NCI-H128 (cell line): ENCODE results near the gene ABCB9.
"Not testable (repeated sequence)": the region's sequence is repeated elsewhere in the genome, so short reads cannot be mapped to it uniquely, and the experiment has no call there.

Experiments used
- DNase-seq: peaks from one replicate; lab custom pipeline; 2025; ENCODE audit not compliant: unreplicated experiment; lab: John Stamatoyannopoulos, UW

ABCB9 gene

GRCh38 chr12:122903693-122904034 lies 62.6 kb downstream of the ABCB9 start:
- DNase-seq = no peak

- DNase-seq = no peak
Measured at GRCh38 chr12:122902854-122903692, 63.2 kb downstream of the ABCB9 start.

DNA sequence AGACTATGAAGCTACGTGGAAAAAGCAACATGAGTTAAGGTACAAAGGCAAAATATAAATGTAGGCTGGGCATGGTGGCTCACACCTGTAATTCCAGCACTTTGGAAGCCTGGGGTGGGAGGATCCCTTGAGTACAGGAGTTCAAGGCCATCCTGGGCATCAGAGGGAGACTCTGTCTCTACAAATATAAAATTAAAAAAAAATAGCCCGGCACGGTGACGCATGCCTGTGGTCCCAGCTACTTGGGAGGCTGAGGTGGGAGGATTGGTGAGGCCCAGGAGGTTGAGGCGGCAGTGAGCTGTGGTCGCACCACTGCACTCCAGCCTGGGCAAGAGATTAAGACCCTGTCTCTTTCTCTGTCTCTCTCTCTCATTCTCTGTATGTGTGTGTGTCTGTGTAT lies 66.4 kb downstream of the ABCB9 start:
- DNase-seq = no peak

DNA sequence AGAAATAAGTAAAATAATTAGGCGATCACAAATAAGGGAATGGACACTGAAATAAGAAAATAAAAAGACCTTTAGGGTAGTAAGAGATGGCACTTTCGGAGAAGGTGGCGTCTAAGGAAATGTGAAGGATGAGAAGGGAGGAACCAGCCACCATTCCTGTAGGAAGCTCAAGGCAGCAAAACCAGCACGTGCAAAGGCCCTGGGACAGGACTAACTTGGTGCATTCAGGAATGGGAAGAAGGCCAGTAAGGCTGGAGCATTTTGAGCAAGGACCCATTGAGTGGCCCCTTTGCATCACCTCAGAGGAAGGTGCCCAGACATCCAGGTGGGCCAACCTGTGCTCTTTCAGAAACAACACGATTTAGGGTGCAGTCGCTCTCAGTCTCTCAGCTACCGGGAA lies 69.6 kb downstream of the ABCB9 start:
- DNase-seq = no peak

GRCh38 chr12:122895704-122896636 lies 70.3 kb downstream of the ABCB9 start, which contains the start of gene VPS37B:
Gene VPS37B, minus strand, starts transcription at chr12:122896124. Its CDS starts 62 bp downstream, at chr12:122896062.
- DNase-seq = peak; percentile 30

DNA sequence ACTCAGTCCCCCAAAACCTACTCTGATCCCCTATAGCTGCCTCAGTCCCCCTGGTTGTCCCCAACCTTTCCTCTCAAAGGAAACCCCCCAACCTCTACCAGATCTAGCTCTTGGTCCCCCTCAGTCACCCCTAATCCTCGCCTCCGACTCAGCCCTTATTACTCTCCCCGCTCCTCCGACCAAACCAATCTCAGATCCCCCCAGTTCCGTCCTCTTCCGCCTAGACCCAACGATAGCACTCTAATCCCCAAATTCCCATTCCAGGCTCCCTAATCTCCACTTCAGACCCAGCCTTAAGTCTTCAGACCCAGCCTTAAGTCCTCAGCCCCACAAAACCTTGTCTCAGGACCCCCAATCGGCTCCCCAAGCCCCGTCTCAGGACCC lies 71.0 kb downstream of the ABCB9 start:
- DNase-seq = no peak

DNA sequence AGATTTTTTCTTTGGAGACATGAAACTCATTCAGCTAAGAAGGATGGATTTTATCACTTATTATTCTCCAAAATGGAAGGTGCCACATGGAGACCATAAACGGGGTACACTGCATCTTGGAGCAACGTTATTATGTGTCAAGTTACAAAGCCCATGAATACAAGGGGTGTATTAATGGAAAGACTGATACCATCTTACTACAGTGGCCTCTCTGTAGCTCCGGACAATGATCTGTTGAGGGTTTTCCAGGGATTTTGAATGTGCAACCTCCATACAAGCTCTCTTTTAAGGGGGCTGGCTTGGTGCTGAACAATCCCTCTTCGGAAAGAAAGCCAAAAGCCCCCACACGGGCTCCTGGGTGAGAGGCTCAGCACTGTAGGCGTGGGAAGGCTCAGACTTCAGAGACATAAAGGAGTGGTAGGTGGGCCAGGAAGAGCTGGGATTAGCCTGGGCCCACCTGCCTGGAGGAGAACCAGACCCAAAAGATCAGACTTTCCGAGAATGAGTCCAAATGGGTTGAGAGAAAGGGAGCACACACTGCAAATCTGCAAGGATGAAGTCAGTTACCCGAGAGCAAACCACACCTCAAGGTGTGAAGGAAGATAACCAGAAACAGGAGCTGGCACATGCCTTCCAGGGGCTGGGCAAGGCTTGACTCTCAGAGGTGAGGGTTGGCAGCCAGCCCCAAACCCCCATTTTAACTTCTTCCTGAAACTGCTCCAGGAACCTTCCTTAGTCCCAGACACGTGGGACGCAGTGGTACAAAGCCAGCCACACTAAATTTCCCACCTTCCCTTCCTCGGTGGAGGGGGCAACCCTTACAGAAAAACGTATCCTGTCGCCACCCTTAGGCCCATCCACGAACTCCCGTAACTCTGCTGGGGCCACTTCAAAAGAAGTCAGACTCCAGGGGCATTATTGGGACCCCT lies 71.8 kb downstream of the ABCB9 start:
- DNase-seq = no peak

- DNase-seq = no peak
Measured at GRCh38 chr12:122893208-122894153, 72.8 kb downstream of the ABCB9 start.

GRCh38 chr12:122892724-122893123 lies 73.5 kb downstream of the ABCB9 start:
- DNase-seq = not testable (repeated sequence)

GRCh38 chr12:122891661-122892525 lies 74.4 kb downstream of the ABCB9 start:
- no peak for DNase-seq

DNA sequence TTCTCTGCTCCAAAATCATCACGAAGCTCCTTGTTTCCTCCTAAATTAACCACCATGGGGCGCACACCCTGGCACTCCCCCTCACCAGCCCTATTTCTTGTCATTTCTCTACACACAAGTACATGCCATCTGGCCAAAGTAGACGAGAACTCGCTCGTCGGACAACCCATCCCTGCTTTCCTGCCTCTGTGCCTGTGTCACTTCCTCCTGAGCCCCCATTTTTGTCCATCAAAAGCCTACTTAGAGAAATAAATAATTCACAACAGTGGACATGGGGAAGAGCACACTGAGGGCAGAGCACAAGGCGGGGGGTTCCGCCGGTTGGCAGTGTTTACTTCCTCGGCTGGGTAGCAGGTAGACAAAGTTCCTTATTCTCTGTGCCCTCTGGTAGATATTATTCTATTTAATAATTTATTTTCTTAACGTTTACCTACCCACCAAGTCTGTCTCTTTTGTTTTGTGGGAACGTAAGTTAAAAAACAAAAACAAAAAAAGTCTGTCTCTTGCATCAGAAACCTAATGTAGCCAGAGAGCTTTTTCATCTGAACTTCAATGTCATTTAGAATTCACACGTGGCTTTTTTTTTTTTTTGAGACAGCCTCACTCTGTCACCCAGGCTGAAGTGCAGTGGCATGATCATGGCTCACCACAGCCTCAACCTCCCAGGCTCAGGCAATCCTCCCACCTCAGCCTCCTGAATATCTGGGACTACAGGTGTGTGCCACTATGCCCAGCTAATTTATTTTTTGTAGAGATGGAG lies 76.3 kb downstream of the ABCB9 start:
- no peak for DNase-seq

- DNase-seq = no peak
Measured at GRCh38 chr12:122888232-122888752, 78.0 kb downstream of the ABCB9 start.

DNA sequence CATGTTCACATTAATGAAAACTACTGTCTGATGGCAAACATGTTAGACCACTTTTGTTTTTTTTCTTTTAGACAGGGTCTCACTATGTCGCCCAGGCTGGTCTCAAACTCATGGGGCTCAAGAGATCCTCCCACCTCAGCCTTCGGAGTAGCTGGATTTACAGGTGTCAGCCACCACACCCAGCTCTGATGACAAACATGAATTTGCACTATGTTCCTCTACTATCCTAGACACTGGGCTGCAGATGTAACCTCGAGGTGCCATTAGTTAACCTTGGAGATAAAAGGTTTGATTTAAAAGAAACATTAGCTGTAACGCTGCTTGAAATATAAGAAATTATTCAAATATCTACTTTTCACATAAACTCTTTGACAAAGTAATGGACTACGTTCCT lies 78.4 kb downstream of the ABCB9 start:
- DNase-seq = no peak

GRCh38 chr12:122886851-122887818 lies 79.1 kb downstream of the ABCB9 start:
- no peak for DNase-seq

DNA sequence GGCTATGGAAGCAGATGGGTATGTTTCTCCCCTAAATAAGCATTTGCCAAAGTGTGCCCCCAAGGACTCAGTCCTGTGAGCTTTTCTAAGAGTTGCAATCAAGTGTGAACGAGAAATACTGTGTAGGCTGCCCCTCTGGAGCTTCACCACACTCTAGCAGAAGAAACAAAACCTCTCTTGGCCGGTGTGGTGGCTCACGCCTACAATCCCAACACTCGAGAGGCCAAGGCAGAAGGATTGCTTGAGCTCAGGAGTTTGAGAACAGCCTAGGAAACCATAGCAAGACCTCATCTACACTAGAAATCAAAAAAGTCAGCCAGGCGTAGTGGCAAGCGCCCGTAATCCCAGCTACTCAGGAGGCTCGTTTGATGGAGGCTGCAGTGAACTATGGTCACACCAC lies 80.1 kb downstream of the ABCB9 start:
- no peak for DNase-seq

DNA sequence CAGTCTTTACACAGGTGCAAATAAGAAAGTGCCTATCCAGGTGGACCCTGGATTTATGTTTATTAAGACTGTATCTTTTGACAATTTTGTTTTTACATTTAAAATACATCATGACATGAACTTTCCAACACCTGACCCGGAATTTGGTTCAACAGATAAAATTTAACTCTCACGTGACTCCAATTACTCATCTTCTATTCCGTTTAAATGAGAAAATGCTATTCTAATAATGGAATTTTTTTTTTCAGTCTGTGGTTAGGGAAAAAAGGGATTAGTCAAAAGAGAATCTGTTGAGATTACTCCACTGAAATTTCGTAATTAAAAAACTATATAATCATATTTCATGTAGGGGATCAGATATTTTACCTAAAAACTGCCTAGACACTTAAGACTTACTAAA lies 81.4 kb downstream of the ABCB9 start:
- DNase-seq = no peak
